ENCODE data around the gene RAB8B. TPM values are rescaled to one million over a fixed set of nuclear protein-coding genes. Genes with fewer than 3 reads are reported as not detected.

Gene RAB8B
- total RNA-seq, 1 experiment from 2014 or later, result 33.8 TPM

GRCh38 chr15:63308947-63309346, 119.5 kb downstream of the RAB8B start:
- Histone ChIP-seq H2BK120ac (ENCODE audit: low read depth, low read length, poor library complexity, severe bottlenecking) (no peak overlapping the region), H3K79me2 (ENCODE audit: insufficient read depth, low read length) (no peaks in the 10 kb centered on the region), H2BK15ac (ENCODE audit: low read depth, low read length) (no peak overlapping the region), H3K4me1 (ENCODE audit: insufficient read depth, low read length) (peaks cover 3% of the 10 kb centered on the region), H2BK12ac (ENCODE audit: insufficient read length, low read depth, low read length) (no peak overlapping the region), H3K23me2 (ENCODE audit: insufficient read length, low read depth, low read length, poor library complexity, severe bottlenecking) (no peaks in the 10 kb centered on the region), H2AK5ac (ENCODE audit: insufficient read length, low read length) (no peak overlapping the region), H2BK20ac (ENCODE audit: low read depth, low read length, poor library complexity, severe bottlenecking) (no peak overlapping the region), H3K14ac (ENCODE audit: insufficient read depth, low read length) (no peak overlapping the region), H4K91ac (ENCODE audit: insufficient read length, low read depth, low read length) (no peak overlapping the region), H3K23ac (ENCODE audit: insufficient read length, low read depth, low read length) (no peak overlapping the region), H3K9ac (ENCODE audit: extremely low read depth, insufficient read length, low read length) (no peak overlapping the region), H3K79me1 (ENCODE audit: insufficient read depth, low read depth, low read length, poor library complexity, severe bottlenecking) (no peaks in the 10 kb centered on the region), H3K56ac (ENCODE audit: insufficient read length, low read depth, low read length) (no peak overlapping the region), H2AFZ (ENCODE audit: low read length) (no peak overlapping the region), H4K8ac (replicated peaks; ENCODE audit: insufficient read length, low read depth, low read length) (no peak overlapping the region), H4K5ac (ENCODE audit: insufficient read length, low read depth, low read length) (no peak overlapping the region), H2BK5ac (ENCODE audit: insufficient read length, low read length) (no peak overlapping the region), H3K4ac (ENCODE audit: low read depth, low read length) (no peak overlapping the region), H4K20me1 (ENCODE audit: control insufficient read depth, insufficient read depth, insufficient read length) (no peaks in the 10 kb centered on the region), H3T11ph (ENCODE audit: low read length) (no peak overlapping the region), H3K9me3 (ENCODE audit: control insufficient read depth, low read depth, low read length) (no peaks in the 10 kb centered on the region), H3K27me3 (ENCODE audit: insufficient read depth, low read length) (no peaks in the 10 kb centered on the region), H3K4me2 (ENCODE audit: insufficient read depth, insufficient read length, low read length) (no peak overlapping the region), H3K27ac (ENCODE audit: insufficient read length, low read depth, low read length) (no peak overlapping the region), H3K18ac (ENCODE audit: insufficient read length, low read depth, low read length) (no peak overlapping the region)
- TF ChIP-seq CTCF (conservative IDR thresholded peaks at IDR 0.05), result no peak
- H3K36me3 Mint-ChIP-seq (ENCODE audit: insufficient read depth in 1 of 3, low read depth in 3 of 3), result 0 out of 7 replicates have a peak, but pooled peaks cover 0 to 5% (median 0%) of the 10 kb centered on the region in 3 experiments
- H3K27ac Mint-ChIP-seq, result no peak overlapping the region; a peak in 1 of 7 replicates
- H3K4me3 Mint-ChIP-seq, result no peak overlapping the region
- no peak for DNase-seq
- no CpG with 5 or more reads among the region's 2 CpGs for WGBS (ENCODE audit: extremely low coverage, insufficient read length, low lambda C conversion rate)
- no peaks in the 10 kb centered on the region for H3K27me3 Mint-ChIP-seq (ENCODE audit: low read depth)
- peaks cover 17 to 23% of the 10 kb centered on the region in 2 experiments for H3K4me1 Mint-ChIP-seq
- H3K9me3 Mint-ChIP-seq, result no peaks in the 10 kb centered on the region

Measured in H9 (cell line).